ENCODE results near the gene PIP5KL1. TPM values are rescaled to one million over a fixed set of nuclear protein-coding genes. Genes with fewer than 3 reads are reported as not detected.
A peak's percentile ranks its signal among the peaks of the same experiment; 100 is the strongest.

PIP5KL1 gene
- total and polyA plus RNA-seq, 8 donors: 0.80 to 2.5 (median 1.2) TPM

GRCh38 chr9:127936347-127936852 is 5.8 kb upstream of the PIP5KL1 start:
- H3K36me3 ChIP-seq: no peaks in the 10 kb centered on the region
- no peaks in the 10 kb centered on the region for H3K27me3 ChIP-seq
- no peak for ATAC-seq
- 69 to 76% methylated on average over 14 of the region's 14 CpGs for WGBS, 2 donors
- H3K9me3 ChIP-seq: no peaks in the 10 kb centered on the region
- H3K4me3 ChIP-seq: peak overlapping the region in 2 of 4 donors; percentile 60 to 95
- DNase-seq: peak in 2 of 6 donors; percentile 18 to 32
- no peak overlapping the region for H3K27ac ChIP-seq
- intact Hi-C loops (cut with DNase I): no loop called here
- TF ChIP-seq, protein P1, sequence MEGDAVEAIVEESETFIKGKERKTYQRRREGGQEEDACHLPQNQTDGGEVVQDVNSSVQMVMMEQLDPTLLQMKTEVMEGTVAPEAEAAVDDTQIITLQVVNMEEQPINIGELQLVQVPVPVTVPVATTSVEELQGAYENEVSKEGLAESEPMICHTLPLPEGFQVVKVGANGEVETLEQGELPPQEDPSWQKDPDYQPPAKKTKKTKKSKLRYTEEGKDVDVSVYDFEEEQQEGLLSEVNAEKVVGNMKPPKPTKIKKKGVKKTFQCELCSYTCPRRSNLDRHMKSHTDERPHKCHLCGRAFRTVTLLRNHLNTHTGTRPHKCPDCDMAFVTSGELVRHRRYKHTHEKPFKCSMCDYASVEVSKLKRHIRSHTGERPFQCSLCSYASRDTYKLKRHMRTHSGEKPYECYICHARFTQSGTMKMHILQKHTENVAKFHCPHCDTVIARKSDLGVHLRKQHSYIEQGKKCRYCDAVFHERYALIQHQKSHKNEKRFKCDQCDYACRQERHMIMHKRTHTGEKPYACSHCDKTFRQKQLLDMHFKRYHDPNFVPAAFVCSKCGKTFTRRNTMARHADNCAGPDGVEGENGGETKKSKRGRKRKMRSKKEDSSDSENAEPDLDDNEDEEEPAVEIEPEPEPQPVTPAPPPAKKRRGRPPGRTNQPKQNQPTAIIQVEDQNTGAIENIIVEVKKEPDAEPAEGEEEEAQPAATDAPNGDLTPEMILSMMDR (IDR thresholded peaks at IDR 0.05): no peak
- H3K4me1 ChIP-seq: peaks cover 7 to 12% (median 10%) of the 10 kb centered on the region in 3 donors
- no peak for FAIRE-seq

GRCh38 chr9:127935765-127936221 is 5.2 kb upstream of the PIP5KL1 start:
- FAIRE-seq (no peak), ATAC-seq (no peak), DNase-seq (peak in 2 of 6 donors; percentile 8 to 19)
- TF ChIP-seq, protein P1 (IDR thresholded peaks at IDR 0.05): no peak
- Histone ChIP-seq H3K9me3 (no peaks in the 10 kb centered on the region), H3K4me1 (peaks cover 7 to 17% (median 10%) of the 10 kb centered on the region in 3 donors), H3K27me3 (no peaks in the 10 kb centered on the region), H3K4me3 (peak overlapping the region in 1 of 4 donors; percentile 95), H3K36me3 (no peaks in the 10 kb centered on the region), H3K27ac (no peak overlapping the region)
- intact Hi-C loops (cut with DNase I): no loop called here
- 67 to 73% methylated on average over 4 of the region's 4 CpGs for WGBS, 2 donors

GRCh38 chr9:127934986-127935385 is 4.4 kb upstream of the PIP5KL1 start:
- intact Hi-C loops (cut with DNase I): no loop called here
- ATAC-seq (no peak), FAIRE-seq (no peak), DNase-seq (peak in 2 of 6 donors; percentile 40 to 66)
- Histone ChIP-seq H3K4me3 (no peak overlapping the region), H3K9me3 (no peaks in the 10 kb centered on the region), H3K4me1 (peaks cover 7 to 19% (median 10%) of the 10 kb centered on the region in 3 donors), H3K36me3 (no peaks in the 10 kb centered on the region), H3K27me3 (no peaks in the 10 kb centered on the region), H3K27ac (no peak overlapping the region)
- TF ChIP-seq, protein P1 (IDR thresholded peaks at IDR 0.05): no peak
- WGBS, 2 donors: 71 to 75% methylated on average over 11 of the region's 11 CpGs

- no peak for FAIRE-seq
- intact Hi-C loops (cut with DNase I): no loop called here
These were observed 3.7 kb upstream of the PIP5KL1 start for GRCh38 chr9:127934248-127934647.

More at GRCh38 chr9:127934248-127934647, 3.7 kb upstream of the PIP5KL1 start:
- Histone ChIP-seq H3K4me1 (peaks cover 7 to 19% (median 10%) of the 10 kb centered on the region in 3 donors), H3K9me3 (no peaks in the 10 kb centered on the region), H3K27me3 (no peaks in the 10 kb centered on the region), H3K4me3 (no peak overlapping the region), H3K36me3 (no peaks in the 10 kb centered on the region), H3K27ac (no peak overlapping the region)
- no peak for ATAC-seq
- WGBS, 2 donors: 93 to 94% methylated on average over 4 of the region's 4 CpGs
- peak in 2 of 6 donors; percentile 18 to 30 for DNase-seq
- TF ChIP-seq, protein P1 (IDR thresholded peaks at IDR 0.05): no peak
